Neural crest cell (in vitro differentiated cells): Measurements from ENCODE around the gene RBPJ. TPM values are rescaled to one million over a fixed set of nuclear protein-coding genes. Genes with fewer than 3 reads are reported as not detected.

Experiments used
- DNase-seq: peaks from one replicate; pipeline ENCODE4 v3.0.0; 2021; ENCODE audit warnings: low read depth, mixed read lengths, low spot score
- H3K27ac Mint-ChIP-seq: one replicate; pipeline ENCODE4 v1.8.0; 2021; ENCODE audit warnings: mild to moderate bottlenecking, mixed read lengths; ENCODE audit not compliant: unreplicated experiment
- H3K27me3 Mint-ChIP-seq: 2 replicates; pipeline ENCODE4 v1.8.0; 2021; ENCODE audit warnings: low read depth, mild to moderate bottlenecking, mixed read lengths
- H3K36me3 Mint-ChIP-seq: 2 replicates; pipeline ENCODE4 v1.8.0; 2021; ENCODE audit warnings: low read depth, mild to moderate bottlenecking, mixed read lengths
- H3K4me1 Mint-ChIP-seq: 2 replicates; pipeline ENCODE4 v1.8.0; 2021; ENCODE audit warnings: mixed read lengths
- H3K4me3 Mint-ChIP-seq: one replicate; pipeline ENCODE4 v1.8.0; 2021; ENCODE audit warnings: mild to moderate bottlenecking, mixed read lengths
- H3K9me3 Mint-ChIP-seq: 2 replicates; pipeline ENCODE4 v1.8.0; 2021; ENCODE audit warnings: mixed read lengths
- CTCF ChIP-seq: fragments of 200-600 bp; sonication (generic); conservative IDR thresholded peaks from 2 replicates; pipeline ENCODE4 v1.5.0; 2021; ENCODE audit warnings: antibody characterized with exemption, mild to moderate bottlenecking
- total RNA-seq: library from RNA; stranded (reverse); gene quantifications from 2 replicates; pipeline ENCODE4 v1.2.1, GENCODE V29; 2021

Gene RBPJ
- total RNA-seq, 1 donor from 2014 or later = 76.4 TPM

GRCh38 chr4:26372525-26373172 is 51.8 kb downstream of the RBPJ start:
- TF ChIP-seq CTCF = no peak
- no peak overlapping the region for H3K4me3 Mint-ChIP-seq
- H3K27ac Mint-ChIP-seq = no peak overlapping the region
- H3K9me3 Mint-ChIP-seq = no peaks in the 10 kb centered on the region
- peaks cover 37% of the 10 kb centered on the region for H3K4me1 Mint-ChIP-seq
- no peak for DNase-seq
- no peaks in the 10 kb centered on the region for H3K27me3 Mint-ChIP-seq
- peaks cover 4% of the 10 kb centered on the region for H3K36me3 Mint-ChIP-seq

- H3K9me3 Mint-ChIP-seq = no peaks in the 10 kb centered on the region
- H3K27me3 Mint-ChIP-seq = no peaks in the 10 kb centered on the region
- H3K27ac Mint-ChIP-seq = no peak overlapping the region
- peaks cover 1% of the 10 kb centered on the region for H3K36me3 Mint-ChIP-seq
- no peak for DNase-seq
- TF ChIP-seq CTCF = no peak
- H3K4me1 Mint-ChIP-seq = peaks cover 24% of the 10 kb centered on the region
- H3K4me3 Mint-ChIP-seq = no peak overlapping the region
These were observed 54.7 kb downstream of the RBPJ start for GRCh38 chr4:26375551-26375950.

- TF ChIP-seq CTCF = no peak
- H3K4me3 Mint-ChIP-seq = no peak overlapping the region
These were observed 56.8 kb downstream of the RBPJ start for GRCh38 chr4:26377328-26378311.

GRCh38 chr4:26379837-26380236 is 59.0 kb downstream of the RBPJ start:
- H3K27ac Mint-ChIP-seq = no peak overlapping the region
- H3K4me3 Mint-ChIP-seq = no peak overlapping the region
- no peaks in the 10 kb centered on the region for H3K27me3 Mint-ChIP-seq
- DNase-seq = no peak
- H3K4me1 Mint-ChIP-seq = peaks cover 20% of the 10 kb centered on the region
- no peaks in the 10 kb centered on the region for H3K36me3 Mint-ChIP-seq
- H3K9me3 Mint-ChIP-seq = no peaks in the 10 kb centered on the region
- TF ChIP-seq CTCF = no peak

More at GRCh38 chr4:26377328-26378311, 56.8 kb downstream of the RBPJ start:
- Mint-ChIP-seq H3K27ac (no peak overlapping the region), H3K27me3 (no peaks in the 10 kb centered on the region), H3K9me3 (no peaks in the 10 kb centered on the region), H3K36me3 (no peaks in the 10 kb centered on the region), H3K4me1 (peaks cover 25% of the 10 kb centered on the region)
- DNase-seq = no peak

GRCh38 chr4:26380740-26381139 is 59.9 kb downstream of the RBPJ start:
- peaks cover 23% of the 10 kb centered on the region for H3K4me1 Mint-ChIP-seq
- no peak for DNase-seq
- H3K27me3 Mint-ChIP-seq = no peaks in the 10 kb centered on the region
- no peak overlapping the region for H3K27ac Mint-ChIP-seq
- no peak overlapping the region for H3K4me3 Mint-ChIP-seq
- no peaks in the 10 kb centered on the region for H3K9me3 Mint-ChIP-seq
- no peak for TF ChIP-seq CTCF
- no peaks in the 10 kb centered on the region for H3K36me3 Mint-ChIP-seq
